Thyroid gland (tissue), 4 donors: ENCODE results near the gene ZMYND10. TPM values are rescaled to one million over a fixed set of nuclear protein-coding genes. Genes with fewer than 3 reads are reported as not detected.
A peak's percentile ranks its signal among the peaks of the same experiment; 100 is the strongest.

ENCODE experiments used
- DNase-seq, 2 donors: peaks; one replicate each; pipeline ENCODE4 v3.0.0-alpha.2; 2019
- H3K27ac ChIP-seq, 3 donors: fragments of 200-600 bp; sonication (generic); 1 replicate in 2 of 3; 2 replicates in 1 of 3; pipeline ENCODE4 v1.5.1; 2016 to 2019; ENCODE audit warnings: mild to moderate bottlenecking in 1 of 3, moderate library complexity in 1 of 3
- H3K27me3 ChIP-seq: fragments of 200-600 bp; sonication (generic); one replicate; pipeline ENCODE4 v1.5.1; 2019
- H3K36me3 ChIP-seq, 2 donors: fragments of 200-600 bp; sonication (generic); one replicate each; pipeline ENCODE4 v1.5.1; 2016 to 2019
- H3K4me1 ChIP-seq, 2 donors: fragments of 200-600 bp; sonication (generic); one replicate each; pipeline ENCODE4 v1.5.1; 2017 to 2019
- H3K4me3 ChIP-seq, 3 donors: fragments of 200-600 bp; sonication (generic); replicated peaks in 1 of 3; 1 replicate in 2 of 3; 2 replicates in 1 of 3; pipeline ENCODE4 v1.5.1; 2016; ENCODE audit warnings: mild to moderate bottlenecking in 1 of 3
- H3K9me3 ChIP-seq: fragments of 200-600 bp; sonication (generic); one replicate; pipeline ENCODE4 v1.5.1; 2017
- POLR2A ChIP-seq, 2 donors: fragments of 450-650 bp; IDR thresholded peaks; one replicate each; pipeline ENCODE4 v1.6.1; 2017; ENCODE audit warnings: antibody characterized with exemption in 2 of 2, mild to moderate bottlenecking in 2 of 2, moderate library complexity in 1 of 2
- WGBS, 2 donors: methylation state at CpG; one replicate each; pipeline ENCODE4 v1.1.5; 2017; 5-methylcytosine and 5-hydroxymethylcytosine counted together
- intact Hi-C: fragments of 100-400 bp; cut with DNase I; formaldehyde crosslinking; loops from one replicate; pipeline ENCODE4 v1.15.1; 2023
- total RNA-seq, 4 donors: library from RNA; depleted of rRNA; stranded (reverse); fragments of >200 nt; gene quantifications; one replicate each; pipeline ENCODE4 v1.2.3, GENCODE V29; 2016
- TF ChIP-seq, protein P1 (sequence below), 6 experiments: fragments of 200-600 bp in 3 of 6; fragments of 450-650 bp in 3 of 6; sonication (generic) in 3 of 6; IDR thresholded peaks; one replicate each; pipeline ENCODE4 v1.5.1; 2016 to 2019; ENCODE audit warnings: antibody characterized with exemption in 6 of 6, mild to moderate bottlenecking in 2 of 6, inconsistent platforms in 1 of 6, moderate library complexity in 1 of 6

ZMYND10 gene
- total RNA-seq, 4 donors from 2014 or later, result 3.6 to 8.1 (median 4.4) TPM

DNA sequence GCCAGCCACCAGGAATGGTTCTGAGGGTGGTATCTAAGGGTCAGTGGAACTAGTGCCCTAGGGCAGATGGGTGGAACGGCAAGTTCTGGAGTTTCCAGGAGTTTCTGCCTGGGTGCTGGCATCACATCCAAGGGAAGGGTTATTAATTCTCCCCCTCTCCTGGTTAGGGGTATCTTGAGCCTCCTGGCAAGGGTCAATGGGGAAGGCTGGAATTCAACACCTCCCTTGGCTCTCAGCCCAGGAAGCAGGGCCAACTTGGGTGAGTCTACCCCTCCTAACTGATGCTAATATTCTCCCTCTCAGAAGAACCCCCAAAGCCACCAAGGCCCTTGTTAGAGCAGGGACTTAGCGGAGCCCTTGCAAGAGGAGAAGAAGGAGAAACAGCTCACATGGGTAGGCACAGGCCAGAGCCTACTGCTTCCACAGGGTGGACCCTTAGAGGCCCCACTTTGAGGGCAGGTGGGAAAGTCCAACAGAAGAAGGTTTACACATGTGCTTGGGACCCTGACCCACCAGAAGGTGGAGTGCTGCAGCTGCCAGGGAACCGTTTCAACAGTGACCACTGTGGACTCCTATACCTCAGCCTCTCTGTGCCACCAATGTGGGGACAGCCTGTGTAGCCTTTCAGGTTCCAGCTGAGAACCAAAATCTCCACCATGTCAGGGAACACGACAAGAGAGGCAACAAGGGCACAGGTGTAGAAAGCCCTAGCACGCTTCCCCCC, 10.5 kb upstream of the ZMYND10 start:
- no peaks in the 10 kb centered on the region for H3K9me3 ChIP-seq
- peak overlapping the region in 2 of 3 donors; percentile 13 to 85 for H3K27ac ChIP-seq
- peaks cover 23 to 28% of the 10 kb centered on the region in 2 donors for H3K36me3 ChIP-seq
- intact Hi-C loops, result no loop called here
- H3K27me3 ChIP-seq, result no peaks in the 10 kb centered on the region
- WGBS, 2 donors, result 39 to 47% methylated on average over 5 of the region's 5 CpGs
- peaks cover 44 to 53% of the 10 kb centered on the region in 2 donors for H3K4me1 ChIP-seq
- H3K4me3 ChIP-seq, result peak overlapping the region in 1 of 3 donors; percentile 16
- peak; percentile 36 to 46 for DNase-seq
- TF ChIP-seq, protein P1, sequence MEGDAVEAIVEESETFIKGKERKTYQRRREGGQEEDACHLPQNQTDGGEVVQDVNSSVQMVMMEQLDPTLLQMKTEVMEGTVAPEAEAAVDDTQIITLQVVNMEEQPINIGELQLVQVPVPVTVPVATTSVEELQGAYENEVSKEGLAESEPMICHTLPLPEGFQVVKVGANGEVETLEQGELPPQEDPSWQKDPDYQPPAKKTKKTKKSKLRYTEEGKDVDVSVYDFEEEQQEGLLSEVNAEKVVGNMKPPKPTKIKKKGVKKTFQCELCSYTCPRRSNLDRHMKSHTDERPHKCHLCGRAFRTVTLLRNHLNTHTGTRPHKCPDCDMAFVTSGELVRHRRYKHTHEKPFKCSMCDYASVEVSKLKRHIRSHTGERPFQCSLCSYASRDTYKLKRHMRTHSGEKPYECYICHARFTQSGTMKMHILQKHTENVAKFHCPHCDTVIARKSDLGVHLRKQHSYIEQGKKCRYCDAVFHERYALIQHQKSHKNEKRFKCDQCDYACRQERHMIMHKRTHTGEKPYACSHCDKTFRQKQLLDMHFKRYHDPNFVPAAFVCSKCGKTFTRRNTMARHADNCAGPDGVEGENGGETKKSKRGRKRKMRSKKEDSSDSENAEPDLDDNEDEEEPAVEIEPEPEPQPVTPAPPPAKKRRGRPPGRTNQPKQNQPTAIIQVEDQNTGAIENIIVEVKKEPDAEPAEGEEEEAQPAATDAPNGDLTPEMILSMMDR (IDR thresholded peaks at IDR 0.05), result no peak
- TF ChIP-seq POLR2A (IDR thresholded peaks at IDR 0.05), result no peak

- Histone ChIP-seq H3K9me3 (no peaks in the 10 kb centered on the region), H3K27ac (peak overlapping the region in 2 of 3 donors; percentile 13 to 85), H3K4me1 (peaks cover 49 to 59% of the 10 kb centered on the region in 2 donors), H3K36me3 (peaks cover 23 to 28% of the 10 kb centered on the region in 2 donors), H3K4me3 (no peak overlapping the region), H3K27me3 (no peaks in the 10 kb centered on the region)
- no peak for DNase-seq
- WGBS, 2 donors, result 70 to 80% methylated on average over 2 to 7 of the region's 7 CpGs
- TF ChIP-seq, protein P1 (IDR thresholded peaks at IDR 0.05), result no peak
- TF ChIP-seq POLR2A (IDR thresholded peaks at IDR 0.05), result no peak
- intact Hi-C loops, result no loop called here
These were observed 9.3 kb upstream of the ZMYND10 start for GRCh38 chr3:50354850-50355249.

GRCh38 chr3:50354186-50354764, 8.7 kb upstream of the ZMYND10 start:
- Histone ChIP-seq H3K36me3 (peaks cover 23 to 28% of the 10 kb centered on the region in 2 donors), H3K27me3 (no peaks in the 10 kb centered on the region), H3K9me3 (no peaks in the 10 kb centered on the region), H3K4me3 (no peak overlapping the region), H3K4me1 (peaks cover 55 to 65% of the 10 kb centered on the region in 2 donors), H3K27ac (peak overlapping the region in 1 of 3 donors; percentile 85)
- intact Hi-C loops, result no loop called here
- WGBS, 2 donors, result 74 to 84% methylated on average over 5 of the region's 5 CpGs
- TF ChIP-seq, protein P1 (IDR thresholded peaks at IDR 0.05), result no peak
- no peak for TF ChIP-seq POLR2A (IDR thresholded peaks at IDR 0.05)
- no peak for DNase-seq

DNA sequence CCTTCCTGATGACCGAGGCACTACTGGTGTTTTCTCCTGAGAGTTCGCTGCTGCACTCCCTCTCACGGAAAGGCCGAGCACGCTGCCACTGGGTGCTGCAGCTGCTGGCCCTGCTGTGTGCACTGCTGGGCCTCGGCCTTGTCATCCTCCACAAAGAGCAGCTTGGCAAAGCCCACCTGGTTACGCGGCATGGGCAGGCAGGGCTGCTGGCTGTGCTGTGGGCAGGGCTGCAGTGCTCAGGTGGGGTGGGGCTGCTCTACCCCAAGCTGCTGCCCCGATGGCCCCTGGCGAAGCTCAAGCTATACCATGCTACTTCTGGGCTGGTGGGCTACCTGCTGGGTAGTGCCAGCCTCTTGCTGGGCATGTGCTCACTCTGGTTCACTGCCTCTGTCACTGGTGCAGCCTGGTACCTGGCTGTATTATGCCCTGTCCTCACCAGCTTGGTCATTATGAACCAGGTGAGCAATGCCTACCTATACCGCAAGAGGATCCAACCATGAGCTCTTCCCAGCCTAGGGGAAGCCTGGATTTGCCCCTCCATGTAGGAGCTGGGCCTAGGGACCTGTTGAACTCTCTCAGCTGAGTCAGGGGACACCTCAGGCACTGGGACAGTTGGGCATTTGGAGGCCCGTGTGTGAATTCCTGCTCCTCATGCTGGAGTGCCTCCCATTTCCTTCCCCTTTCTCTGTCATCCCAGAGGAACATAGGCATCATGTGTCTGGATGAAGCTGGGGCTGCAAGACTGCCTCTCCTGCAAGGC, 7.9 kb upstream of the ZMYND10 start:
- H3K4me1 ChIP-seq, result peaks cover 53 to 65% of the 10 kb centered on the region in 2 donors
- TF ChIP-seq, protein P1 (IDR thresholded peaks at IDR 0.05), result no peak
- no peak for TF ChIP-seq POLR2A (IDR thresholded peaks at IDR 0.05)
- H3K36me3 ChIP-seq, result peaks cover 23 to 28% of the 10 kb centered on the region in 2 donors
- H3K27me3 ChIP-seq, result no peaks in the 10 kb centered on the region
- H3K27ac ChIP-seq, result no peak overlapping the region
- DNase-seq, result no peak
- H3K4me3 ChIP-seq, result no peak overlapping the region
- intact Hi-C loops, result no loop called here
- 85 to 88% methylated on average over 7 to 11 of the region's 12 CpGs for WGBS, 2 donors
- no peaks in the 10 kb centered on the region for H3K9me3 ChIP-seq
